SK-N-SH treated with all-trans-retinoic acid at 6 μM for 48 hours (cell line): ENCODE measurements around the gene CLECL1.
"Not testable (repeated sequence)": the region's sequence is repeated elsewhere in the genome, so short reads cannot be mapped to it uniquely, and the experiment has no call there.

Source experiments
- BACH2 ChIP-seq: fragments of 250-450 bp; sonication (Bioruptor Pico); IDR thresholded peaks from 2 replicates; pipeline ENCODE4 v1.9.0; 2021; ENCODE audit warnings: mild to moderate bottlenecking, borderline replicate concordance
- ZNF70 ChIP-seq: fragments of 450-650 bp; formaldehyde crosslinking; IDR thresholded peaks from 2 replicates; pipeline ENCODE4 v1.5.0; 2020; ENCODE audit warnings: mild to moderate bottlenecking, moderate library complexity
- TF ChIP-seq, protein P1 (sequence below): fragments of 250-450 bp; sonication (Bioruptor Pico); IDR thresholded peaks from 2 replicates; pipeline ENCODE4 v1.5.1; 2020; ENCODE audit warnings: low read depth, mild to moderate bottlenecking, moderate library complexity

DNA sequence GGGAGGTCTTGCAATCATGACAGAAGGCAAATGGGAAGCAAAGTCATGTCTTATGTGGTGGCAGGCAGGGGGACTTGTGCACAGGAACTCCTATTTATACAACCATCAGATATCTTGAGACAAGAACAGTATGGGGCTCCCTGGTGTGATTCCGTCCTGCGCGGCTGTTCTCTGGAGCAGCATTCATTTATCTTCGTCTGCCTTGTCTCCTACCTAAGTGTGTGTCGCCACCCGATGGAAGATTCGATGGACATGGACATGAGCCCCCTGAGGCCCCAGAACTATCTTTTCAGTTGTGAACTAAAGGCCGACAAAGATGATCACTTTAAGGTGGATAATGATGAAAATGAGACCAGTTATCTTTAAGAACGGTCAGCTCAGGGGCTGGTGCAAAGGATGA, 37.7 kb downstream of the CLECL1 start:
- TF ChIP-seq, protein P1, sequence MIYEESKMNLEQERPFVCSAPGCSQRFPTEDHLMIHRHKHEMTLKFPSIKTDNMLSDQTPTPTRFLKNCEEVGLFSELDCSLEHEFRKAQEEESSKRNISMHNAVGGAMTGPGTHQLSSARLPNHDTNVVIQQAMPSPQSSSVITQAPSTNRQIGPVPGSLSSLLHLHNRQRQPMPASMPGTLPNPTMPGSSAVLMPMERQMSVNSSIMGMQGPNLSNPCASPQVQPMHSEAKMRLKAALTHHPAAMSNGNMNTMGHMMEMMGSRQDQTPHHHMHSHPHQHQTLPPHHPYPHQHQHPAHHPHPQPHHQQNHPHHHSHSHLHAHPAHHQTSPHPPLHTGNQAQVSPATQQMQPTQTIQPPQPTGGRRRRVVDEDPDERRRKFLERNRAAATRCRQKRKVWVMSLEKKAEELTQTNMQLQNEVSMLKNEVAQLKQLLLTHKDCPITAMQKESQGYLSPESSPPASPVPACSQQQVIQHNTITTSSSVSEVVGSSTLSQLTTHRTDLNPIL (CRISPR knock-in tag), result not testable (repeated sequence)
- TF ChIP-seq ZNF70; BACH2 (CRISPR knock-in tag): not testable (repeated sequence)
